A172 (cell line): Measurements from ENCODE around the gene SYNM. TPM values are rescaled to one million over a fixed set of nuclear protein-coding genes. Genes with fewer than 3 reads are reported as not detected.
"Not testable (repeated sequence)": the region's sequence is repeated elsewhere in the genome, so short reads cannot be mapped to it uniquely, and the experiment has no call there.

Experiments
- DNase-seq: peaks from one replicate; pipeline ENCODE4 v3.0.0-alpha.2; 2015; ENCODE audit warnings: low spot score
- total RNA-seq: library from RNA; depleted of rRNA; stranded (reverse); fragments of >200 nt; shearing (Covaris generic); gene quantifications from 2 replicates; pipeline ENCODE4 v1.2.3, GENCODE V29; 2014

SYNM gene
- total RNA-seq, 1 experiment from 2014 or later, result 7.5 TPM

DNA sequence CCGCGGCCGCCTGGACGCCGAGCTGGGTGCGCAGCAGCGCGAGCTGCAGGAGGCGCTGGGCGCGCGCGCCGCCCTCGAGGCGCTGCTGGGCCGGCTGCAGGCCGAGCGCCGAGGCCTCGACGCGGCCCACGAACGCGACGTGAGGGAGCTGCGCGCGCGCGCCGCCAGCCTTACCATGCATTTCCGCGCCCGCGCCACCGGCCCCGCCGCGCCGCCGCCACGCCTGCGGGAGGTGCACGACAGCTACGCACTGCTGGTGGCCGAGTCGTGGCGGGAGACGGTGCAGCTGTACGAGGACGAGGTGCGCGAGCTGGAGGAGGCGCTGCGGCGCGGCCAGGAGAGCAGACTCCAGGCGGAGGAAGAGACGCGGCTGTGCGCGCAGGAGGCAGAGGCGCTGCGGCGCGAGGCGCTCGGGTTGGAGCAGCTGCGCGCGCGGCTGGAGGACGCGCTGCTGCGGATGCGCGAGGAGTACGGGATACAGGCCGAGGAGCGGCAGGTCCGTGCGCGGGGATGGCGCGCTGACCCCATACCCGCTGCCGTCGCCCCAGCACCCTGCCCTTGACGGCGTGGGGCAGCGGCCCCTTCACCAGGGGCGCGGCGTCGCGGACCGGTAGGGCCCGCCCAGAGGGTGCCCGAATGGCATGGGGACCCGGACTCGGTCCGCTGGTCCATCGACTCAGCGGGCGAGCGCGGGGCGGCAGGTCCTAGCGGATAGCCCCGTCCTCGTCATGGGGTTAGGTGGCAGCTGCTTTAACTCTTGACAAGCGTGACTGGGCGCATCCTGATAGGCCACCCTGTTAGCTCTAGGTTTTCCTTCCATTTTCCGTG is 848 bp downstream of the SYNM start:
- DNase-seq, result no peak

DNA sequence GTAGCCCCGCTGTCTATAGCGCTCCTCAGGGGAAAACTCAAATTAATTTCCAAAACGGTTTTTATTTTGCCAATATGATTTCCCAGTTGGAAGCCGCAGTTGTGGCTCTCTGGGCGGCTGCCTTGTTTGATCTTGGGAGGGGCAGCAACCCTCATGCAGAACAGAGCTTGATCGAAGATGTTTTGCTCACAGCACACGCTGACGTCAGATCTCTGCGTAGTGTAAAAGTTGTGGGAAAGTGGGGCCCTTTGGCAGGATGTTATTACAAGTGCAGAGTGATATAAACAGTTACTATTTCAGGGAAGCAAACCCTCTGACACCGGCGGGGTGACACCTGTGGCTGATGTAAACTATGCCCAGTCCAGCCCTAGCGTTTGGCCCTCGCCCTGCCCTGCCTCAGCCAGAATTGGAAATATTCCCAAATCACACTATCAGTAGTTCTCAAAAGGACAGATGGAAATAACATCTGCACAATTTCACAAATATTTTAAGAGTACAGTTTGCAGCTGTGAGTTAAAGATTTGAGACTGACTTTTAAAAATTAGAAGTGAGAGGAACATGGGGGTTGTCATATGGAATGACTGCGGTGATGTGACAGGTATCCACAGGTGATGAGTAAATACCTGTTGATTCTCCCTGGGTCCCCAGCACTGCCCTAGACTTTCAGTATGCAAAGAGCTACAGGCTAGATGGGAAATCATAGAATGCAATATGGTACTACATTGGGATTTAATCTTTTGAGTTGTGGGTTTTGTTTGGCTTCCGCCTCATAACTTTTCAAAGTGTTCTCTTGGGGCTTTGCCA is 1.7 kb downstream of the SYNM start:
- no peak for DNase-seq

DNA sequence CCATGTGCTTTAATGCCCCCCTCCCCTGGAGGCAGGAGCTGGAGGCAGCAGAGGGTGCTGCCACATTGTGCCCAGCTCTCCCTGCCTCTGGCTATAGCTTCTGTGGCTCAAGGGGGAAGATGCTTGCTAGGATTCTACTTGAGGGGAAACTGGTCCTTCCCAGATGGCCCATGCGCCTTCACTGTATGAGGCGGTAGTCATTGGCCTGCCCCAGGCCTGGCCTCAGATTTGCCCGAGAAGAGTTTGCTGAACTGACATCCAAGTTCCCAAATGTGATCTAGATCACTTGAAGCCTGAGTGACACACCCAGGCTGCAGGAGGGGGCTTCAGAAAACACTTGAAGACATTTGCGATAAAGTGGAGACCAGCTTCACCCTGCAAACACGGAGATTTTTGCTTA is 4.1 kb downstream of the SYNM start:
- DNase-seq, result no peak

DNA sequence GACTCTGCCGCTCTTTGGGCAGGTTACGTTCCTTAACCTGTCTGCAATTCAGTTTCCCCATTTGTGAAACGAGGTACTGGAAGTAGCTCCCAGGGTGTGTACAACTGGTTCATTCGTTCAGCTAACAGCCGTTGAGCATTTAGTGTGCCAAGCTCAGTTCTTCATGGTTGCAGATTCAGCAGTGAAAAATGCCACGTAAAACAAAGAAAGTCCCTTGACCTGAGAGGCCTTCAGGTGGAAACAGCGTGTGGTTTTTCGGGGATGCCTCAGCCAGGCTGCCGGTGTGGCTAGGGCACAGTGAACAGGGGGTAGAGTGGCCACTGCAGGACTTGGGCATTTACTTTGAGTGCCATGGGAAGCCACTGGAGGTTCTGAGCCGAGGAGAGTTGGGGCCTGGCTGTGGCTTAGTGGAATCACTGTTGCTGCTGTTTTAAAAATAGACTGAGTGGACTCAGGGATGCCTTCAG is 4.7 kb downstream of the SYNM start:
- DNase-seq, result no peak

DNA sequence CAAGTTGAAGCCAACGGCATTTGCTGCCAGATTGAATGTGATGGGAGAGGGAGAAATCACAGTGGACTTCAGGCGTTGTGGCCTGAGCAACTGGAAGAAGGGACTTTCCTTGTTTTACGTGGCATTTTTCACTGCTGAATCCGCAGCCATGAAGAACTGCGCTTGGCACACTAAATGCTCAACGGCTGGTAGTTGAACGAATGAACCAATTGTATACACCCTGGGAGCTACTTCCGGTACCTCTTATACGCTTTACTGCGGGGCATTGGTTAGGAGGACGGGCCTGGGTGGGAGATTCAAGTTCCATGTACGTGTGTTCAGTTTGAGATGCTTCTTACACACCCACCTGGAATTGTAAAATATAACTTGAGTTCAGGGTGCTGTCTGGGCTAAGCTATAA is 5.2 kb downstream of the SYNM start:
- no peak for DNase-seq

DNA sequence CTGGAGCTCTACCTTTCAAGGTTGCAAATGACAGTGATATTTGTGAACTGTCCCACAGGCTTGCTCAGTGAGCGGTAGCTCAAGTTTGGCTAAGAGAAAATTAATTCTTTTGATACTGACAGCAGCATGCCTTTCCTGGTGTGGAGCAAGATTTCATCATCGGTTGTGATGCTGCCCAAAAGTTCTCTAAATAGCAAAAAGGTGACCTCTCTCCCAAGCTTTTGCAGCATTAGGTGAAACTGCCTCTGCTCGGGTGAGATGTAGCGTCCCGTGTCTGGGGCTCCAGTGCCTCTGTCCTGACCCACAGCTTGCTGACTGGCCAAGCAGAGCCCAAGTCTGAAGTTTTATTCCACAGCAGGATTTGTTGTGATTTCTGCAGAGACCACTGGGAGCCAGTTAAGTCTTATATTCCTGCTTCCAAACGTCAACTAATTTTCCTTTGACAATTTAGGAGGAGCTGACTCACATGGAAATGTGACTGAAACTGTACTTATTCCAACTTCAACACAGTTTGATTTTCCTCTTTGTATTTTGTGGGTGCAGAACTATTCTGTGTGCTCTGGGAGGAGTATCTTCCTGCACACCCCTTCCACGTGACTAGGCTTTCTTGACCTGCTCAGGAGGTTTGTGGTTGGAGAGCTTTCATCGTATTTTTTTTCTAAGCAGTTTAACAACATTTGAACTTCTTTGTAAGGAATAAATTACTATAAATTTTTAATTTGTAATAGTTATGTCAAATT is 5.9 kb downstream of the SYNM start:
- DNase-seq, result no peak

DNA sequence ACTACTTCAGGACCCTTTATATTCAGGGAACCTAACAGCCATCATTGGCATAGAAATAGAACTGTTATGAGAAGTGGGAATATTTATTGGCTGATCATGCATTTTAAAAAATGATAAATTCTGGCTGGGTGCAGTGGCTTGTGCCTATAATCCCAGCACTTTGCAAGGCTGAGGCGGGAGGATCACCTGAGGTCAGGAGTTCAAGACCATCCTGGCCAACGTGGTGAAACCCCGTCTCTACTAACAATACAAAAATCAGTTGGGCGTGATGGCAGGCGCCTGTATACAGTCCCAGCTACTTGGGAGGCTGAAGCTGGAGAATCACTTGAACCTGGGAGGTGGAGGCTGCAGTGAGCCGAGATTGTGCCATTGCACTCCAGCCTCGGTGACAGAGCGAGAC is 6.8 kb downstream of the SYNM start:
- DNase-seq, result not testable (repeated sequence)

DNA sequence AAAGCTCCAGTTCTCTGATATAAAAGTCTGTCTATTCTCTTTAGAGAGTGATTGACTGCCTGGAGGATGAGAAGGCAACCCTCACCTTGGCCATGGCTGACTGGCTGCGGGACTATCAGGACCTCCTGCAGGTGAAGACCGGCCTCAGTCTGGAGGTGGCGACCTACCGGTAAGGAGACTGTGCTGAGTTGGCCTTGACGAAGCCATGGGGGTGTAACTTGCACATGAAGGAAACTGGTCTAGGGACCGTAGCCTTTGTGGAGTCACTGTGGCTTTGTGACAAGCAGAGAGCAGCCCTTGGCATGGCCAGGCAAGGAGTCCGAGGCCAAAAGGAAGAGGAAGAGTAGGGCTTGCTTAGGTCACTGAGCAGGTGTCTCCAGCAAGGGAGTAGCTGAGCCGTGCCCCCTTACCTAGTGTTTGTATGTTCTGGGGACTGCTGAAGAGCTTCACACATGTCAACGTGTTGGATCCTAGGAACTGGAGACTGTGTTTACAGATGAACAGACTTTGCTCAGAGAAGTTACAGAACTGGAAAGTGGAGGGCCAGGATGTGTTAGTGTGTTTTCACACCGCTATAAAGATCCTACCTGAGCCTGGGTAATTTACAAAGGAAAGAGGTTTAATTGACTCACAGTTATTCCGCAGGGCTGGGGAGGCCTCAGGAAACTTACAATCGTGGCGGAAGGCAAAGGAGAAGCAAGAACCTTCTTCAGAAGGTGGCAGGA is 8.8 kb downstream of the SYNM start:
- no peak for DNase-seq

DNA sequence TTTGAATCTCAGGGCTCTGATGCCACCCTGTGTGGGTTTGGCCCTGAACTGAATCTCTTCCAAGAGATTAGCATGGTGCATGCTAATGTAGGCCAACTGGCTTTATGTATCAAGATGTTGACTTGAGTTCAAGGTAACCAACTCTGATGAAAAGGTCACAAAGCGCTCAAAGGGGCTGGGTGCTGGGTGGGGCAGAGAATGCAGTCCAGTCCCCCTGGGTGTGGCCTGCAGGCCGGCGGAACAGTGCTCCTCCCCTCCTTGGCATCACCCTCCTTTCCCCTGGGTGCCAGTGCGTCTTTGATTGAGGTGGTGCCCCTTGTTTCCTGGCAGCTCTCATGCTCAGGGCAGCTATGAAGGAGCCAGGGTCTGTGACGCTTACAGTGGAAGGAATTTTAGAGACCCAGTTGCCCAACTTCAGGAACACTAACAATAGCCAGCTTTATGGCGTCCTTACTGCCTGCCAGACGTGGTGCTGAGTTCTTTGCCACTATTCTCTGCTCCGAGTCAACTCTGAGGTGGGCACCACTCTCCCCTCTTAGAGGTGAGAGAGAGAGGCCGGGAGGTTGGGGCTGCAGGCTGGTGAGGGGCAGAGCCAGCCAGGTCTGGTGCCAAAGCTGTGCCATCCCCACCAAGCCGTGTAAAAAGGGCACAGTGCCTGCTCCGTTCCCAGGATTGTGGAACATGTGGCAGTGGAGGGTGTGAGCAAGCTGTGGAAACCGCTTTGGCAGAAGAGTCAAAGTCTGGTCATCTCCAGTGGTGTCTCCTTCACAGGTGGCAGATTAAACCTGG is 9.8 kb downstream of the SYNM start:
- DNase-seq, result no peak

DNA sequence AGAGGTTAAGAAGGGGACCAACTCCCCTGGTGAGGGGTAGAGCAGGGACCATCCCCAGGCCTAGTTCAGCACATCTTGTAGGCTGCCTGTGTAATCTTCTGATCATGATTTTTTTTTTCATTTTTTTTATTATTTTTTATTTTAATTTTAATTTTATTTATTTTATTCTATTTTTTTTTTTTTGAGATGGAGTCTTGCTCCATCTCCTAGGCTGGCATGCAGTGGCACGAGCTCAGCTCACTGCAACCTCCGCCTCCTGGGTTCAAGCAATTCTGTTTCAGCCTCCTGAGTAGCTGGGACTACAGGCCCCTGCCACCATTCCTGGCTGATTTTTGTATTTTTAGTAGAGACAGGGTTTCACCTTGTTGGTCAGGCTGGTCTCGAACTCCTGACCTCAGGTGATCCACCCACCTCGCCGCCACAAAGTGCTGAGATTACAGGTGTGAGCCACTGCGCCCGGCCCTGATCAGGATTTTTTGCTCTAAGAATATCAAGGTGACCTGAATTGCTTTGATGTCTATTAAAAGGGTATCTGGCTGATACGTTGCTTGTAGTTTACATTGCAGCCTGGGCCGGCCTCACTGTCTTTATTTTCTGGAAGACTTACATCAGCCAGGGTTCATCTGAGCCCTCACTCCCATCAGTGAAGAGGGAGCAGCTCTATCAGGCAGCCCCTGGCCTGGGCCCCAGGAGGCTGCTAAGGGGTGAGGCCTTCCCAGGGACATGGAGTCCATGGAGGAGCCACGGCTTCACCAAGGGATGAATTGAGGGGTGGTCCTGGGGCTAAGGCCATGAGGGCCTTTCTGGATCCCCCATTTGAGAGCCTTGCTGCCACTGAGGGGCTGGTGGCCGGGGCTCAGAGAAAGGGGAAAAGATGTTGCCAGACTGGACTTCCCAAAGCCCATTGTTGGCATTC is 10.7 kb downstream of the SYNM start:
- no peak for DNase-seq

DNA sequence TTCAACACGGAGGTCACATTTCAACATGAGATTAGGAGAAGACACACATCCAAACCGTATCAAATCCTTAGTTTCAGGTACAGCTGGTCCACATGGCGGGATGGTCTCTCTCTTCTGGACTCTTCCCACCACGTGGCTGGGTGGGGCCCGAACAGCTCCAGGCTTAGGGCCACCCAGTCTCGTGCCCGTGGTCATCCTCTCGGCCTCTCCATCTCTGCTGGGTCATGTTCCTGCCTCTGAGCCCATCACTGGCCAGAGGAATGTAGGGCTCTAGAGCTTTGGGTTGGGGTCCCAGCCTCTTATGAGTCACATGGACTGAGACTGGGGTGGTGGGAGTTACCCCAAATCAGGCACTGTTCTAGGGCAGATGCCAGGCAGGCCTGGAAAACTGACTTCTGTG is 12.2 kb downstream of the SYNM start:
- no peak for DNase-seq

DNA sequence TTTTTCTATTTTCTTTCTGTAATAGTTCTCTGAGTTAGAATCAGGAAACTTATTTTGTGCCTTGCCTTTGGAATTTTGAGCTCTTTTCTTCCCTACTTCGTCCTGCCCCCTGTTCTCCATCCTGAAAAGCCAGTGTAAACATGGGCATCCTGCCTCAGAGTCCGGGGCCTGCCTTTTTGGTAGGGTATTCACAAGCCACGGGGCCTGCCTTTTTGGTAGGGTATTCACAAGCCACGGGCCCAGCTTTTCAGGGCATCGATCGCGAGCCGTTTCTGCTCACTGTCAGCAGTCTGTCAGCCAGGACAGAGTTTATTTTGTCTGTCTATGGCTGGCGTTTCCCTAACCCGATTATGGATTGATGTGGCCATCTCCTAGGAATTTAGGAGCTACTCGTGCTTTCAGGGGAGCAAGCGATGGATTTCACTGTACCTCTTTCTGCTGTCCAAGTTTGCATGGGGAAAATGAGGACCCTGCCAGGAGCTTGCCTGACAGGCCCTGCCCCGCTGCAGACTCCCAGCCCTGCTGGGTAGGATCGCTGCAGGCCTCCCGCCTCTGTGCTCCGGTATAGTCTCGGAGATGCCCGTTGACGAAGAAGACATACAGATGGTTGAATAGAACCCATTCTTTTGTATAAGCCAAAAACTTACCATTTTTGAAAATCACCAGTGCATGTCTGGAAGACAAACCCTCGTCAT is 12.8 kb downstream of the SYNM start:
- no peak for DNase-seq

DNA sequence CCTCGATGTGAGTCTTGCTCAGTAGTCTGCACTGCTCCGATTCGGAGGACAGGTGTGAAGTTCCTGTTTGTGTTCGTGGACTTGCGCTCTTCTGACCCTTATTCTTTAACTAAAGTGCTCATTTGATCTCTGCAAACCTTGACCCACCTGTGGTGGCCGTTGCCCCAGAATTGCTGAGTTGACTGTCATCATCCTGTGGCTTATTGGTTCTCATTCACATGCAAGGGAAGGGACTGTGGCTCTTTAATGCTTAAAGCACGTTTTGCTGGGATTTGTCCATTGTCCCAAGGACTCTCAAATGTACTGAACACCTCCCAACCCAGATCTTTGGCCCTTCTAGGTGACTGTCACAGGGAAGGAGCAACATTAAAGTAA is 13.4 kb downstream of the SYNM start:
- DNase-seq, result no peak

DNA sequence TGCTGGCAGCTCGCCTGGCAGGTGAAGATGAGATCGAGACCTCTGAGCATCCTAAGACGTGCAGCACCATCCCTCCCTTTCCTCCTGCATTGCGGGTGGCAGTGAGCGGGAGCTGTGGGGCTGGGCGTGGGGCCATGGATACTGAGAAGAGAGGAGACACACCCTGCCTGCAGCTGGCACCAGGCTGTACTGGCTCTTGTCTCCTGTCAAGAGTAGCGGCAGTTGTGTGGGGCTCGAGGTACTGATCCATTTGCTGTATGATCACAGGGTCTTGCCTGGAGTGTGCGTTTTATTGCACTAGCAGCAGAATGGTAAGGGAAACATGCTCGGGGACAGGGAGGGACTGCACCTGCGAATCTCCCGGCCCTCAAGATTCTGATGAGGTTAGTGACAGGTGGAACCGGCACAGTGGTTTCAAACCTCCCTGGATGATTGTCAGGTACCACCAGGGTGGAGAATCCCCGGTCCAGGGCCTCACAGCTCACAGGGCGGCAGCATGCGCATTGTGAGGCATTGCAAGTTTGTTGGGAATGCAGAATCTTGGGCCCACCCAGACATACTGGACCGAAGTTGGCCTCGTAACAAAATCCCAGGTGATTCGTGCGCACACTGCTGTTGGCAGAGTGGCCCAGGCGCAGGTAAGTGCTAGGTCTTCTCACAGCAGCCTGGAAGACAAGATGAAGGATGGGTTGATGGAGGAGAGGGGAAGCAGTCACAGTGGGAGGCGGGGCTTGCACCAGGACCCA is 14.1 kb downstream of the SYNM start:
- no peak for DNase-seq

DNA sequence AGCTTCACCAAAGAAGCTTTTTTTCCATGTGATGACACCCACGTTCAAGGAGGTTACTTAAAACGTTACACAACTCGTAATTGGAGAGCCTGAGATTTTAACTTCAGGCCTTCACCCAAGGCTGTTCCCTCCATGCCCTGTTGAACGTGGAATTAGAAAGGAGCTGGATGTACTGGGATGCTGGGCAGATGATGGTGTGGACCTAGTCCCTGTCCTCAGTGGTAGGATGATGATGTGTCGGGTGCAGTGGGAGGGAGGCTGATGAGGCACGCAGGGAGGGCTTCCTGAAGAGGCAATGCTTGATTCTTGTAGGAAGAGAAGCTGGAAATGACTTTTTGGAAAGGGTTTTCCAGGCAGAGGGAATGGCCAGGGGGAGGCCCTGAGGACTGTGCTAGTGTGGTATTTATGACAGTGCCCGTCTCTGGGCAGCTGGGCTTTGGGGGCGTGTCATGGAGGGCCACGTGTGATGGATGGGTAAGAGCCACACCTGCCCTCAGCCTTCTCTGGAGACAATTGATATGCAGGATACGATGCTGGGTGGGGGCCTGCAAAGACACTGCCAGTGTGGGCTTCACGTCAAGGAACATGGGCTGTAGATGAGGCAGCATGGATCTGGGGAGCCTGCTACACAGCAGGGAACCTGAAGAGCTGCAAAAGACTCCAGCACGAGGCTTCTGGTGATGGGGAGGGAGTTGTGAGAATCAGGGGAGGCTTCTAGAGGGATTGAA is 15.3 kb downstream of the SYNM start:
- DNase-seq, result no peak

DNA sequence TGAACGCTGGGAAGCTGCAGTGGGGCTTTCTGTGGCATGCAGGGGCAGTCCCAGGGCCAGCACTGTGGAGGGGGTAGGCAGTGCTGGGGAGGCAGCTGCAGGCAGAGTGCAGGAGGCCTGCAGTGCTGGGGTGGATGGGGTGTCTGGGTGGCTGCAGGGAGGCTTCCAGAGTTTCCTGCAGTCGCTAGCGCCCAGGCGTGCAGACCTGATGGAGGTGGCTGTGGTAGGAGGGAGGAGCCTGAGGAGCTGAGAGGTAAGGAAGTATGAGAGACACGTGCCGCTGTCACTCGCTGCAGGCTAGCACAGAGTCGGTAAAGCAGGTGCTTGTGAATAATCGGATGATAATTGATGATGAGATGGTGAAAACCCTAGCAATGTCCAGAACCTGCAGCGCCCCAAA is 16.3 kb downstream of the SYNM start:
- no peak for DNase-seq

DNA sequence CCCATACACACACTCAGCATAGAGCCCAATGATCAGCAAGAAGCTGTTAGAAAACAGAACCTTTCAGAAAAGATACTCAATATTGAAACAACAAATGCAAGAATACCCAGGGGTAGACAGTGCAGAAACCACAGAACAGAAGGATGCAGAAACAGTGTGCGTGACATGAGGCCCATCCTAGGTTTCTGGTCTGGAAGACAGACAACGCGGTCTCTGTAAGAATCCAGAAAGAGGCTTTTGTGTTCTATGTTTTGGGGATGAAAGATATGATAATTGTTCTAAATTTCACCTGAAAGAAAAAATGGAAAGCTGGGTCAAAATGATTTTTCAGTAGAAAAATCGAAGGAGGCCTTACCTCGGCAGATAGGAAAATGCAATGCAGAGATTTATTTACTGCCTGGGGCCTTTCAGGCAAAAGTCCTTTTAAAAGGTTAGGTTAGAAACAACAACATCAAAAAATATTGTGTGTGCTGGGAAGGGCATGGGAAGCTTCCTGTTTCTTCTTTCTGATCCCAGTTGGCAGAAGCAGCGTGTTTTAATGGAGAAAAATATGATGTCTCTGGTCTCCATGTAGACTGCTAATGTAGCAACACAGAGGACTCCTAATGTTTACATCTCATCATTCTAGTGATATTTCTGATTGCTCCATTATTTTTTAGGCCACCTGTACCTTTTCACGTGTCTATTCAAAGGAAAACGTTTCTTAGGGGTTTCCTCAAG is 17.0 kb downstream of the SYNM start:
- DNase-seq, result no peak
